COLO668 (cell line): ENCODE data around the gene NFAM1.

Experiments
- DNase-seq: peaks from one replicate; lab custom pipeline; 2025; ENCODE audit not compliant: unreplicated experiment; lab: John Stamatoyannopoulos, UW

The NFAM1 gene

GRCh38 chr22:42336527-42337227 is 95.5 kb downstream of the NFAM1 start:
- no peak for DNase-seq

GRCh38 chr22:42335839-42336378 is 96.3 kb downstream of the NFAM1 start:
- peak; percentile 25 for DNase-seq

- no peak for DNase-seq
Observed at GRCh38 chr22:42334875-42335512, 97.2 kb downstream of the NFAM1 start.

GRCh38 chr22:42333544-42333943 is 98.7 kb downstream of the NFAM1 start:
- DNase-seq, result no peak

GRCh38 chr22:42332089-42332488 is 100.1 kb downstream of the NFAM1 start:
- no peak for DNase-seq

- peak; percentile 88 for DNase-seq
Observed at GRCh38 chr22:42331014-42331413, 101.2 kb downstream of the NFAM1 start.
